ENCODE measurements around the gene SEMA6A. TPM values are rescaled to one million over a fixed set of nuclear protein-coding genes. Genes with fewer than 3 reads are reported as not detected.

SEMA6A gene
- total and polyA plus RNA-seq, 10 of the 15 experiments (the other 5 are each of a cell fraction or from before 2014, with no cell fraction given), result 0.16 to 10.2 (median 1.1) TPM

GRCh38 chr5:116466727-116467464 is 107.7 kb downstream of the SEMA6A start:
- ChIA-PET RAD21 (ENCODE audit: unreplicated experiment) (no interaction called here), POLR2A (interaction anchor here (0.6 kb wide), 1 partner anchor 16 kb away, joined by 3 read pairs; no protein-coding TSS in a partner anchor), SMC1A (ENCODE audit: uncharacterized antibody, unreplicated experiment) (interaction anchor here (1.0 to 1.3 kb wide), 4 partner anchors 19 to 328 kb away, joined by 3 read pairs; no protein-coding TSS in a partner anchor), CTCF (interaction anchor here (1.0 kb wide), 1 partner anchor 330 kb away, joined by 3 read pairs; no protein-coding TSS in a partner anchor)
- TF ChIP-seq GATAD2B (conservative IDR thresholded peaks at IDR 0.05; ENCODE audit: low read depth), result no peak
- TF ChIP-seq, protein P1, sequence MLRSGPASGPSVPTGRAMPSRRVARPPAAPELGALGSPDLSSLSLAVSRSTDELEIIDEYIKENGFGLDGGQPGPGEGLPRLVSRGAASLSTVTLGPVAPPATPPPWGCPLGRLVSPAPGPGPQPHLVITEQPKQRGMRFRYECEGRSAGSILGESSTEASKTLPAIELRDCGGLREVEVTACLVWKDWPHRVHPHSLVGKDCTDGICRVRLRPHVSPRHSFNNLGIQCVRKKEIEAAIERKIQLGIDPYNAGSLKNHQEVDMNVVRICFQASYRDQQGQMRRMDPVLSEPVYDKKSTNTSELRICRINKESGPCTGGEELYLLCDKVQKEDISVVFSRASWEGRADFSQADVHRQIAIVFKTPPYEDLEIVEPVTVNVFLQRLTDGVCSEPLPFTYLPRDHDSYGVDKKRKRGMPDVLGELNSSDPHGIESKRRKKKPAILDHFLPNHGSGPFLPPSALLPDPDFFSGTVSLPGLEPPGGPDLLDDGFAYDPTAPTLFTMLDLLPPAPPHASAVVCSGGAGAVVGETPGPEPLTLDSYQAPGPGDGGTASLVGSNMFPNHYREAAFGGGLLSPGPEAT (IDR thresholded peaks at IDR 0.05; ENCODE audit: low read depth), result no peak
- no peak for TF ChIP-seq BACH1 (IDR thresholded peaks at IDR 0.05; ENCODE audit: borderline replicate concordance)
- TF ChIP-seq CHD1 (IDR thresholded peaks at IDR 0.05; ENCODE audit: low read depth, low read length), result no peak
- no peak for TF ChIP-seq JUNB (IDR thresholded peaks at IDR 0.05)
- TF ChIP-seq ZNF217 (IDR thresholded peaks at IDR 0.05), result no peak
- TF ChIP-seq, protein P2, sequence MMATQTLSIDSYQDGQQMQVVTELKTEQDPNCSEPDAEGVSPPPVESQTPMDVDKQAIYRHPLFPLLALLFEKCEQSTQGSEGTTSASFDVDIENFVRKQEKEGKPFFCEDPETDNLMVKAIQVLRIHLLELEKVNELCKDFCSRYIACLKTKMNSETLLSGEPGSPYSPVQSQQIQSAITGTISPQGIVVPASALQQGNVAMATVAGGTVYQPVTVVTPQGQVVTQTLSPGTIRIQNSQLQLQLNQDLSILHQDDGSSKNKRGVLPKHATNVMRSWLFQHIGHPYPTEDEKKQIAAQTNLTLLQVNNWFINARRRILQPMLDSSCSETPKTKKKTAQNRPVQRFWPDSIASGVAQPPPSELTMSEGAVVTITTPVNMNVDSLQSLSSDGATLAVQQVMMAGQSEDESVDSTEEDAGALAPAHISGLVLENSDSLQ (IDR thresholded peaks at IDR 0.05), result no peak
- TF ChIP-seq MTA3 (IDR thresholded peaks at IDR 0.05; ENCODE audit: borderline replicate concordance, low read length), result no peak
- TF ChIP-seq SMC3 (IDR thresholded peaks at IDR 0.05; ENCODE audit: borderline replicate concordance, low read length), result no peak
- TF ChIP-seq ZNF687 (IDR thresholded peaks at IDR 0.05), result no peak
- no peak for TF ChIP-seq RELA (IDR thresholded peaks at IDR 0.05; ENCODE audit: borderline replicate concordance, partially characterized antibody)
- Histone ChIP-seq H3K79me2 (ENCODE audit: control insufficient read depth, insufficient read depth, low read length) (no peaks in the 10 kb centered on the region), H3K9ac (ENCODE audit: control insufficient read depth, insufficient read depth, low read length) (no peak overlapping the region), H3K4me3 (no peak overlapping the region), H3K4me2 (ENCODE audit: control insufficient read depth, insufficient read depth) (no peak overlapping the region), H3K36me3 (ENCODE audit: control insufficient read depth in 2 of 2, insufficient read depth in 2 of 2, low read length in 1 of 2) (no peaks in the 10 kb centered on the region), H2AFZ (ENCODE audit: control insufficient read depth, low read depth, low read length) (no peak overlapping the region), H3K27me3 (replicated peaks in 1 of 2; ENCODE audit: control insufficient read depth in 2 of 2, insufficient read depth in 2 of 2, low read length in 1 of 2) (no peaks in the 10 kb centered on the region), H3K9me3 (replicated peaks; ENCODE audit: control insufficient read depth, insufficient read depth, low read length) (no peaks in the 10 kb centered on the region), H3K4me1 (ENCODE audit: control insufficient read depth, insufficient read depth, low read length) (no peaks in the 10 kb centered on the region), H4K20me1 (ENCODE audit: control insufficient read depth, insufficient read depth) (no peaks in the 10 kb centered on the region), H3K27ac (ENCODE audit: control insufficient read depth, insufficient read depth) (no peak overlapping the region)
- DNase-seq (ENCODE audit: low read depth, low spot score), result no peak
- no TSS peak for BruUV-seq (replicated peaks)
- intact Hi-C loops (cut with micrococcal nuclease; ENCODE audit: unreplicated experiment) (no loop called here), in situ Hi-C loops (cut with MboI) (no loop called here)
- no peak for FAIRE-seq
- 75% methylated on average over 7 of the region's 7 CpGs for WGBS (ENCODE audit: insufficient coverage, insufficient replicate concordance, low lambda C conversion rate, missing lambda C conversion rate)
- ATAC-seq, result no peak
